Spinal cord (tissue), 10 donors: Measurements from ENCODE around the gene GHRHR. TPM values are rescaled to one million over a fixed set of nuclear protein-coding genes. Genes with fewer than 3 reads are reported as not detected.

ENCODE experiments used
- DNase-seq, 6 donors: peaks; one replicate each; pipeline versions ENCODE4 v3.0.0 to v3.0.0-alpha.2; 2013 to 2015; ENCODE audit warnings: low spot score in 6 of 6, low read depth in 4 of 6
- H3K27ac ChIP-seq: one replicate; pipeline ENCODE4 v1.5.1; 2013; ENCODE audit warnings: low read depth, low read length, control low read depth
- H3K27me3 ChIP-seq: one replicate; pipeline ENCODE4 v1.6.1; 2013; ENCODE audit warnings: low read length; ENCODE audit not compliant: control insufficient read depth, insufficient read depth
- H3K36me3 ChIP-seq: one replicate; pipeline ENCODE4 v1.6.1; 2013; ENCODE audit warnings: low read length; ENCODE audit not compliant: control insufficient read depth, insufficient read depth
- H3K4me1 ChIP-seq: one replicate; pipeline ENCODE4 v1.6.1; 2013; ENCODE audit warnings: low read length; ENCODE audit not compliant: control insufficient read depth, insufficient read depth
- H3K4me3 ChIP-seq: one replicate; pipeline ENCODE4 v1.5.1; 2013; ENCODE audit warnings: low read depth, low read length, control low read depth
- H3K9me3 ChIP-seq: one replicate; pipeline ENCODE4 v1.6.1; 2013; ENCODE audit warnings: low read length; ENCODE audit not compliant: control insufficient read depth, insufficient read depth
- WGBS: methylation state at CpG from one replicate; pipeline ENCODE4 v1.1.5; 2013; ENCODE audit warnings: missing lambda C conversion rate; ENCODE audit not compliant: insufficient coverage; 5-methylcytosine and 5-hydroxymethylcytosine counted together
- polyA plus RNA-seq, 2 donors: library from polyadenylated mRNA; unstranded; fragments of 120-200 nt; gene quantifications; one replicate each; pipeline ENCODE4 v1.2.1, GENCODE V29; 2013; ENCODE audit not compliant: insufficient read length in 2 of 2
- total RNA-seq, 2 donors: library from RNA; depleted of rRNA in 1 of 2; stranded (reverse); fragments of 120-200 nt in 1 of 2; fragments of >200 nt in 1 of 2; gene quantifications; one replicate each; pipeline versions ENCODE4 v1.2.3 to v1.2.4, GENCODE V29; 2013 to 2014
- donor health status: healthy.

The GHRHR gene
- total and polyA plus RNA-seq, 4 donors, result 2.7 to 5.2 (median 4.3) TPM

GRCh38 chr7:30920584-30921539 lies 42.9 kb upstream of the GHRHR start:
- Histone ChIP-seq H3K36me3 (peaks cover 30% of the 10 kb centered on the region), H3K4me1 (peaks cover 42% of the 10 kb centered on the region), H3K27ac (no peak overlapping the region), H3K27me3 (no peaks in the 10 kb centered on the region), H3K4me3 (no peak overlapping the region), H3K9me3 (no peaks in the 10 kb centered on the region)
- WGBS, result 84% methylated on average over 7 of the region's 9 CpGs
- no peak for DNase-seq

- H3K4me3 ChIP-seq, result no peak overlapping the region
- WGBS, result 86% methylated on average over 16 of the region's 19 CpGs
- DNase-seq, result no peak
- no peak overlapping the region for H3K27ac ChIP-seq
- H3K9me3 ChIP-seq, result no peaks in the 10 kb centered on the region
- H3K36me3 ChIP-seq, result peaks cover 30% of the 10 kb centered on the region
- H3K4me1 ChIP-seq, result peaks cover 33% of the 10 kb centered on the region
- no peaks in the 10 kb centered on the region for H3K27me3 ChIP-seq
Observed at GRCh38 chr7:30921540-30922401, 42.0 kb upstream of the GHRHR start.

GRCh38 chr7:30922596-30922995 lies 41.2 kb upstream of the GHRHR start:
- WGBS, result 91% methylated on average over 5 of the region's 9 CpGs
- peaks cover 2% of the 10 kb centered on the region for H3K9me3 ChIP-seq
- H3K4me1 ChIP-seq, result peaks cover 29% of the 10 kb centered on the region
- peaks cover 30% of the 10 kb centered on the region for H3K36me3 ChIP-seq
- H3K4me3 ChIP-seq, result no peak overlapping the region
- no peaks in the 10 kb centered on the region for H3K27me3 ChIP-seq
- DNase-seq, result no peak
- H3K27ac ChIP-seq, result no peak overlapping the region

GRCh38 chr7:30923009-30923773 lies 40.6 kb upstream of the GHRHR start:
- DNase-seq, result no peak
- 95% methylated on average over 12 of the region's 19 CpGs for WGBS
- H3K36me3 ChIP-seq, result peaks cover 31% of the 10 kb centered on the region
- peaks cover 29% of the 10 kb centered on the region for H3K4me1 ChIP-seq
- no peak overlapping the region for H3K27ac ChIP-seq
- H3K9me3 ChIP-seq, result peaks cover 2% of the 10 kb centered on the region
- no peak overlapping the region for H3K4me3 ChIP-seq
- H3K27me3 ChIP-seq, result no peaks in the 10 kb centered on the region

GRCh38 chr7:30923774-30924413 lies 39.9 kb upstream of the GHRHR start:
- WGBS, result 90% methylated on average over 12 of the region's 13 CpGs
- no peak overlapping the region for H3K27ac ChIP-seq

GRCh38 chr7:30924624-30925023 lies 39.1 kb upstream of the GHRHR start:
- no peak for DNase-seq
- Histone ChIP-seq H3K4me1 (peaks cover 20% of the 10 kb centered on the region), H3K36me3 (peaks cover 31% of the 10 kb centered on the region), H3K27me3 (no peaks in the 10 kb centered on the region), H3K9me3 (peaks cover 2% of the 10 kb centered on the region), H3K4me3 (no peak overlapping the region), H3K27ac (no peak overlapping the region)

More at GRCh38 chr7:30923774-30924413, 39.9 kb upstream of the GHRHR start:
- Histone ChIP-seq H3K4me3 (no peak overlapping the region), H3K4me1 (peaks cover 22% of the 10 kb centered on the region), H3K27me3 (no peaks in the 10 kb centered on the region), H3K36me3 (peaks cover 31% of the 10 kb centered on the region), H3K9me3 (peaks cover 2% of the 10 kb centered on the region)
- DNase-seq, result no peak

GRCh38 chr7:30925117-30925516 lies 38.6 kb upstream of the GHRHR start:
- DNase-seq, result no peak
- H3K27me3 ChIP-seq, result no peaks in the 10 kb centered on the region
- WGBS, result 100% methylated on average over 1 of the region's 2 CpGs
- peaks cover 2% of the 10 kb centered on the region for H3K9me3 ChIP-seq
- H3K27ac ChIP-seq, result no peak overlapping the region
- peaks cover 31% of the 10 kb centered on the region for H3K36me3 ChIP-seq
- no peak overlapping the region for H3K4me3 ChIP-seq
- H3K4me1 ChIP-seq, result peaks cover 15% of the 10 kb centered on the region

GRCh38 chr7:30925913-30926312 lies 37.8 kb upstream of the GHRHR start:
- Histone ChIP-seq H3K27ac (no peak overlapping the region), H3K4me1 (peaks cover 11% of the 10 kb centered on the region), H3K27me3 (no peaks in the 10 kb centered on the region), H3K4me3 (no peak overlapping the region), H3K9me3 (peaks cover 2% of the 10 kb centered on the region), H3K36me3 (peaks cover 30% of the 10 kb centered on the region)
- no peak for DNase-seq
- 85% methylated on average over 4 of the region's 5 CpGs for WGBS

GRCh38 chr7:30926313-30926712 lies 37.4 kb upstream of the GHRHR start:
- WGBS, result 100% methylated on average over 3 of the region's 5 CpGs
- no peaks in the 10 kb centered on the region for H3K27me3 ChIP-seq
- no peak overlapping the region for H3K4me3 ChIP-seq
- no peak for DNase-seq
- peaks cover 7% of the 10 kb centered on the region for H3K4me1 ChIP-seq
- H3K9me3 ChIP-seq, result peaks cover 2% of the 10 kb centered on the region
- peaks cover 26% of the 10 kb centered on the region for H3K36me3 ChIP-seq
- H3K27ac ChIP-seq, result no peak overlapping the region
